ENCODE results near the gene THRB.

DNA sequence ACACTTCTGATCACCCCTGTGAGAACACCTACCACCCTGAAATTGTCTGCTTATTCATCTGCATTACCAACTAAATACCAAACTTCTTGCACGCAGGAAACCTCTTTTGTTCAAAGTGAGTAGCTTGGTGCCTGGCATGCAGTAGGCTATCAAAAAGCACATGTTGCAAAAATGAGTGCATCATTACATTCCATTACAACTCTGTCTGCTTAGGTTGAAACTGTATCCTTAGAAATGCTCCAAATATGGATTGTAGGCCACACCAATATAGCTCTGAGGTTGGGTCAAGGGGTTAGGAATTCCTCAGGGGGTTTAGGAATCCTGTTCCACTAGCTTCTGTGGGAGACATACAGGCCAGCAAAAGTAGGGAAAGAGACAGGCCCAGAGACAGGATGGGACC lies 107.2 kb downstream of the THRB start:
- TF ChIP-seq, protein P1, sequence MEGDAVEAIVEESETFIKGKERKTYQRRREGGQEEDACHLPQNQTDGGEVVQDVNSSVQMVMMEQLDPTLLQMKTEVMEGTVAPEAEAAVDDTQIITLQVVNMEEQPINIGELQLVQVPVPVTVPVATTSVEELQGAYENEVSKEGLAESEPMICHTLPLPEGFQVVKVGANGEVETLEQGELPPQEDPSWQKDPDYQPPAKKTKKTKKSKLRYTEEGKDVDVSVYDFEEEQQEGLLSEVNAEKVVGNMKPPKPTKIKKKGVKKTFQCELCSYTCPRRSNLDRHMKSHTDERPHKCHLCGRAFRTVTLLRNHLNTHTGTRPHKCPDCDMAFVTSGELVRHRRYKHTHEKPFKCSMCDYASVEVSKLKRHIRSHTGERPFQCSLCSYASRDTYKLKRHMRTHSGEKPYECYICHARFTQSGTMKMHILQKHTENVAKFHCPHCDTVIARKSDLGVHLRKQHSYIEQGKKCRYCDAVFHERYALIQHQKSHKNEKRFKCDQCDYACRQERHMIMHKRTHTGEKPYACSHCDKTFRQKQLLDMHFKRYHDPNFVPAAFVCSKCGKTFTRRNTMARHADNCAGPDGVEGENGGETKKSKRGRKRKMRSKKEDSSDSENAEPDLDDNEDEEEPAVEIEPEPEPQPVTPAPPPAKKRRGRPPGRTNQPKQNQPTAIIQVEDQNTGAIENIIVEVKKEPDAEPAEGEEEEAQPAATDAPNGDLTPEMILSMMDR (IDR thresholded peaks at IDR 0.05): no peak
- TF ChIP-seq ZNF121 (CRISPR knock-in tag; IDR thresholded peaks at IDR 0.05): no peak
- no peak for TF ChIP-seq IRF2 (CRISPR knock-in tag; IDR thresholded peaks at IDR 0.05; ENCODE audit: borderline replicate concordance, low read depth)
- TF ChIP-seq, protein P2, sequence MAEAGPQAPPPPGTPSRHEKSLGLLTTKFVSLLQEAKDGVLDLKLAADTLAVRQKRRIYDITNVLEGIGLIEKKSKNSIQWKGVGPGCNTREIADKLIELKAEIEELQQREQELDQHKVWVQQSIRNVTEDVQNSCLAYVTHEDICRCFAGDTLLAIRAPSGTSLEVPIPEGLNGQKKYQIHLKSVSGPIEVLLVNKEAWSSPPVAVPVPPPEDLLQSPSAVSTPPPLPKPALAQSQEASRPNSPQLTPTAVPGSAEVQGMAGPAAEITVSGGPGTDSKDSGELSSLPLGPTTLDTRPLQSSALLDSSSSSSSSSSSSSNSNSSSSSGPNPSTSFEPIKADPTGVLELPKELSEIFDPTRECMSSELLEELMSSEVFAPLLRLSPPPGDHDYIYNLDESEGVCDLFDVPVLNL (CRISPR knock-in tag; IDR thresholded peaks at IDR 0.05; ENCODE audit: borderline replicate concordance, low read depth): no peak
- TF ChIP-seq NR2C2 (CRISPR knock-in tag; IDR thresholded peaks at IDR 0.05): no peak
- no peak for TF ChIP-seq KAT7 (CRISPR knock-in tag; IDR thresholded peaks at IDR 0.05; ENCODE audit: borderline replicate concordance)
